Measurements from ENCODE around the gene LNX2.
A peak's percentile ranks its signal among the peaks of the same experiment; 100 is the strongest.

The LNX2 gene

GRCh38 chr13:27562457-27562856 lies 57.9 kb downstream of the LNX2 start:
- no peak for DNase-seq

GRCh38 chr13:27559719-27560118 lies 60.6 kb downstream of the LNX2 start:
- DNase-seq: no peak

GRCh38 chr13:27556109-27556508 lies 64.2 kb downstream of the LNX2 start:
- peak in 3 of 58 donors; percentile 3 to 8 (median 4) for DNase-seq

GRCh38 chr13:27551562-27551961 lies 68.8 kb downstream of the LNX2 start:
- DNase-seq: no peak

GRCh38 chr13:27549406-27549981 lies 70.8 kb downstream of the LNX2 start:
- no peak for DNase-seq

- no peak for DNase-seq
Measured at GRCh38 chr13:27542220-27542619, 78.1 kb downstream of the LNX2 start.

GRCh38 chr13:27541386-27541785 lies 78.9 kb downstream of the LNX2 start:
- DNase-seq: no peak

- DNase-seq: peak in 1 of 58 donors; percentile 2
Measured at GRCh38 chr13:27536361-27537101, 83.8 kb downstream of the LNX2 start.

- no peak for DNase-seq
Measured at GRCh38 chr13:27535546-27535945, 84.8 kb downstream of the LNX2 start.

- DNase-seq: no peak
Measured at GRCh38 chr13:27534981-27535380, 85.3 kb downstream of the LNX2 start.

GRCh38 chr13:27534108-27534980 lies 86.0 kb downstream of the LNX2 start:
- DNase-seq: no peak

GRCh38 chr13:27533155-27533643 lies 87.1 kb downstream of the LNX2 start:
- DNase-seq: peak in 53 of 58 donors; percentile 2 to 86 (median 61)

GRCh38 chr13:27528908-27529307 lies 91.4 kb downstream of the LNX2 start:
- no peak for DNase-seq

- DNase-seq: no peak
Measured at GRCh38 chr13:27526516-27526915, 93.8 kb downstream of the LNX2 start.

- no peak for DNase-seq
Measured at GRCh38 chr13:27524981-27525975, 95.1 kb downstream of the LNX2 start.

- DNase-seq: peak in 10 of 58 donors; percentile 5 to 44 (median 18)
Measured at GRCh38 chr13:27523346-27524073, 96.8 kb downstream of the LNX2 start.

GRCh38 chr13:27522847-27523246 lies 97.5 kb downstream of the LNX2 start:
- DNase-seq: no peak

GRCh38 chr13:27516103-27516502 lies 104.2 kb downstream of the LNX2 start:
- DNase-seq: no peak

- no peak for DNase-seq
Measured at GRCh38 chr13:27510082-27510481, 110.2 kb downstream of the LNX2 start.

GRCh38 chr13:27508802-27509201 lies 111.5 kb downstream of the LNX2 start:
- no peak for DNase-seq

Data from anterior cingulate cortex (tissue), 58 donors.